Parathyroid adenoma (tissue), 2 donors: ENCODE data around the gene TCOF1.

Experiments used
- H2AFZ ChIP-seq: fragments of 300-600 bp; sonication (generic); one replicate; pipeline ENCODE4 v1.7.0; 2017; ENCODE audit warnings: antibody characterized with exemption, mild to moderate bottlenecking
- H3K27ac ChIP-seq: fragments of 300-600 bp; sonication (generic); one replicate; pipeline ENCODE4 v1.7.0; 2017
- H3K27me3 ChIP-seq: fragments of 300-600 bp; sonication (generic); one replicate; pipeline ENCODE4 v1.7.0; 2017; ENCODE audit warnings: low read length; ENCODE audit not compliant: control insufficient read depth, insufficient read depth
- H3K36me3 ChIP-seq: fragments of 300-600 bp; sonication (generic); one replicate; pipeline ENCODE4 v1.7.0; 2017; ENCODE audit warnings: low read length; ENCODE audit not compliant: control insufficient read depth, insufficient read depth
- H3K4me1 ChIP-seq: fragments of 300-600 bp; sonication (generic); one replicate; pipeline ENCODE4 v1.7.0; 2017; ENCODE audit warnings: control low read depth
- H3K4me2 ChIP-seq: fragments of 300-600 bp; sonication (generic); one replicate; pipeline ENCODE4 v1.7.0; 2017; ENCODE audit warnings: low read length
- H3K4me3 ChIP-seq: fragments of 300-600 bp; sonication (generic); one replicate; pipeline ENCODE4 v1.7.0; 2017; ENCODE audit warnings: low read depth, low read length
- H3K79me2 ChIP-seq: fragments of 300-600 bp; sonication (generic); one replicate; pipeline ENCODE4 v1.7.0; 2017; ENCODE audit warnings: control low read depth
- H3K9ac ChIP-seq: fragments of 300-600 bp; sonication (generic); one replicate; pipeline ENCODE4 v1.7.0; 2017; ENCODE audit warnings: mild to moderate bottlenecking
- H3K9me3 ChIP-seq: fragments of 300-600 bp; sonication (generic); one replicate; pipeline ENCODE4 v1.7.0; 2017; ENCODE audit warnings: low read length; ENCODE audit not compliant: control insufficient read depth
- TF ChIP-seq, protein P1 (sequence below): fragments of 300-600 bp; sonication (generic); IDR thresholded peaks from one replicate; pipeline ENCODE4 v1.7.0; 2017; ENCODE audit warnings: antibody characterized with exemption, mild to moderate bottlenecking
- donor health status: primary hyperparathyroidism.

Gene TCOF1

DNA sequence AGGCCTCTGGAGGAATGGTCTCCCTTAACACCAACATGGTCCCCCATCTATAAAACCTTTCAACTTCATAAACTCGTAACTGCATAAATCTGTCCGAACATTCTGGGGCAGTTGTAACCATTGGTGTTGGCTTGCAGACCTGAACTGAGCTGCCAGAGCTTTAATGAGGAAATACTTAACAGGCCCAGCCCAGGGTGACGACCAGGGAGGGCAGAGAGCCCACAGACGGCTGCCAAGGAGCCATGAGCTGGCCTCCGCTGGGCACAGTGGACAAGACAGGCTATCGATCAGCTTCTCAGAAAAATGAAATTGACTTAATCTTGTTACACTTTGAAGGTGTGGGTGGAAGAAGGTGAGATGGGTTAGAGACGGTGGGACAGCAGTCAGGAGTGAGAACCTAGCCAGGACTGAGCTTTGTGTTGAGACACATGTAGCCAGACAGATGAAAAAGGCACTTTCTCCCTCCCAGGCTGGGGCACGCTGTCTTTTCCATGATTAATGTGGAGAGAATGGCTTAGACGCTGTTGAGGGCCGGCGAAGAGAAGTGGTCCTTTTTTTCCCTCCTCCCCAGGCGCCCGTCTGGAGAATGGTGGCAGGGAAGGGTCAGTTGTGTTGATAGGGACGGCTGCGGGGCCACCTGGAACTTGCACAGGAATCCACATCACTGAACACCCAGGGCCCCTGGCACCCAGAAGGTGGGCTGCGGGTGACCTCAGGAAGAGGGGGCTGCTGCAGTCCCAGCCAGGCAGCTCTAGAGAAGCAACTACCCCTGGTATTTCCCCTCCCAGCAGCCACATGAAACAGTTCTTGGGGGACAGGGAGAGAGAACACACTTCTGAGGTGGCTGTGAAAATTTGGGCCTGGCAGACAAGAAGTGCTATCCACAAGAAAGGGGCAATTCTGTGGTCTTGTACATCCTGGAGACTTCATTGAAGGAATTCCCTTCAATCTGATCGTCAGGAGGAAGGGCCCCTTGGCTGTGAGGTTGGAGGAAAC lies 27.3 kb upstream of the TCOF1 start:
- no peak overlapping the region for H3K9ac ChIP-seq
- no peaks in the 10 kb centered on the region for H3K79me2 ChIP-seq
- no peaks in the 10 kb centered on the region for H3K36me3 ChIP-seq

DNA sequence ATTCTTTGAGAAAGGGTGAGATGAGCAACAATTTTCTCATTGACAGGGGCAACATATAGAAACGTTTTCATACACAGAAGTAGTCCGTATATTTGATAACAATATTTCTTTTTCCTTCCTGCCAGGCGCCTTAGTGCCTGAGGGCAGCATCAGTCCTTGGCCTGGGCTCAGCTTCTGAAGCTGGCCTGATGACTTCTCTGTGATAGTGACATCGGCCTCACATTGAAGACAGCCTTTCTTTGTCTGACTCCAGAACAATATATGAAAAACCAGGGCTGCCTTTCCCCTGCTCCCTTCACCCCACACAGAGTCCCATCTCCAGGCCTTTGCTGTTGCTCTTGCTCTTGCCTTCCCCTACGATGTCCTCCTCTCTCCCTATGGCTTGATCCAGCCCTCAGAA lies 24.1 kb upstream of the TCOF1 start:
- H3K4me3 ChIP-seq, result no peak overlapping the region
- H3K27ac ChIP-seq, result no peak overlapping the region
- no peaks in the 10 kb centered on the region for H3K27me3 ChIP-seq
- H3K79me2 ChIP-seq, result no peaks in the 10 kb centered on the region
- TF ChIP-seq, protein P1, sequence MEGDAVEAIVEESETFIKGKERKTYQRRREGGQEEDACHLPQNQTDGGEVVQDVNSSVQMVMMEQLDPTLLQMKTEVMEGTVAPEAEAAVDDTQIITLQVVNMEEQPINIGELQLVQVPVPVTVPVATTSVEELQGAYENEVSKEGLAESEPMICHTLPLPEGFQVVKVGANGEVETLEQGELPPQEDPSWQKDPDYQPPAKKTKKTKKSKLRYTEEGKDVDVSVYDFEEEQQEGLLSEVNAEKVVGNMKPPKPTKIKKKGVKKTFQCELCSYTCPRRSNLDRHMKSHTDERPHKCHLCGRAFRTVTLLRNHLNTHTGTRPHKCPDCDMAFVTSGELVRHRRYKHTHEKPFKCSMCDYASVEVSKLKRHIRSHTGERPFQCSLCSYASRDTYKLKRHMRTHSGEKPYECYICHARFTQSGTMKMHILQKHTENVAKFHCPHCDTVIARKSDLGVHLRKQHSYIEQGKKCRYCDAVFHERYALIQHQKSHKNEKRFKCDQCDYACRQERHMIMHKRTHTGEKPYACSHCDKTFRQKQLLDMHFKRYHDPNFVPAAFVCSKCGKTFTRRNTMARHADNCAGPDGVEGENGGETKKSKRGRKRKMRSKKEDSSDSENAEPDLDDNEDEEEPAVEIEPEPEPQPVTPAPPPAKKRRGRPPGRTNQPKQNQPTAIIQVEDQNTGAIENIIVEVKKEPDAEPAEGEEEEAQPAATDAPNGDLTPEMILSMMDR, result no peak
- H3K9ac ChIP-seq, result no peak overlapping the region
- no peaks in the 10 kb centered on the region for H3K4me1 ChIP-seq
- H3K9me3 ChIP-seq, result no peaks in the 10 kb centered on the region
- H2AFZ ChIP-seq, result no peak overlapping the region
- no peak overlapping the region for H3K4me2 ChIP-seq
- H3K36me3 ChIP-seq, result no peaks in the 10 kb centered on the region

More for the DNA sequence above, 27.3 kb upstream of the TCOF1 start:
- H3K4me2 ChIP-seq, result no peak overlapping the region
- no peak overlapping the region for H2AFZ ChIP-seq
- TF ChIP-seq, protein P1, result no peak
- no peaks in the 10 kb centered on the region for H3K9me3 ChIP-seq
- no peaks in the 10 kb centered on the region for H3K27me3 ChIP-seq
- no peak overlapping the region for H3K4me3 ChIP-seq
- no peak overlapping the region for H3K27ac ChIP-seq
- no peaks in the 10 kb centered on the region for H3K4me1 ChIP-seq

DNA sequence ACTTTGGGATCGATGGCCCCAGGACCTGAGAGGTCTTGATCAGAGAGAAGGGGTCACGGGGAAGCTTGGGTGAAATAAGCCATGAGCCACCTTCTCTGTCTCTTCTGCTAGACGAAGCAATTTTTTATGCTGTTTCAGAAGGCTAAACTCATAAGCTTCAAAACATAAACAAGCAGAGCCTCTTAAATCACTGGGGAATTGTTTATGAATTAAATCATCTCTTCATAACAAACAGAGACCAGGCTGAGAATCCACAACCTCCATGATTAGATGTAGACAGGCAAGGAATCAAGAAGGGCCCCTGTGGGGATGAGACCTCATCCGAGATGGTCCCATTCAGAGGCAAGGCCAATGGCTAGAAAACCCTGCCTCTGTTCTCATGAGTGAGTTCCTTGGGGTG lies 21.7 kb upstream of the TCOF1 start:
- Histone ChIP-seq H3K27ac (no peak overlapping the region), H3K4me3 (no peak overlapping the region), H3K27me3 (no peaks in the 10 kb centered on the region), H3K4me1 (no peaks in the 10 kb centered on the region), H2AFZ (no peak overlapping the region), H3K4me2 (no peak overlapping the region), H3K36me3 (no peaks in the 10 kb centered on the region), H3K9ac (no peak overlapping the region), H3K9me3 (no peaks in the 10 kb centered on the region), H3K79me2 (no peaks in the 10 kb centered on the region)
- TF ChIP-seq, protein P1, result no peak

DNA sequence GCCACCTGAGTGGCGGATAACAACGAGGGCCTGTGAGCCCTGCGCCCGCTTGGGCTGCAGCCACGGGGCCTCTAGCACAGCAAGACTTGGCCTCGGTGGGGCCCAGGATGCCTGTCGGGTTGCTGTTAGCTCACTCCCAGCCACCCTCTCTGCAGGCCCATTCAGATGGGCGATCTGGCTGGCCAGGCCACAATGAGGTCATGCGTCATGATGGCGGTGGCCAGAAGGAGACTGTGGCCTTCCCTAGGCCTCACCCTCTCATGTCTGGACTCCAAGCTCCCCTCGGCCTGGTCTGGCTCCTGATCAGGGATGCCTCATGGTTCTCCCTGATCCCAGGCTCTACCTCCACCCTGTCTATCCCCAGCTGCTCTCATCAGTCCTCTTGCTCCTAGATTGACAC lies 19.0 kb upstream of the TCOF1 start:
- no peaks in the 10 kb centered on the region for H3K4me1 ChIP-seq
- H3K9me3 ChIP-seq, result no peaks in the 10 kb centered on the region
- TF ChIP-seq, protein P1, result no peak
- no peaks in the 10 kb centered on the region for H3K27me3 ChIP-seq
- H3K9ac ChIP-seq, result no peak overlapping the region
- no peak overlapping the region for H3K4me3 ChIP-seq
- no peak overlapping the region for H3K27ac ChIP-seq
- H3K79me2 ChIP-seq, result no peaks in the 10 kb centered on the region
- no peak overlapping the region for H3K4me2 ChIP-seq
- H2AFZ ChIP-seq, result no peak overlapping the region
- no peaks in the 10 kb centered on the region for H3K36me3 ChIP-seq
